Esophagus muscularis mucosa (tissue), 4 donors: ENCODE results near the gene AP3D1.

ENCODE experiments used
- CTCF ChIP-seq, 3 experiments: fragments of 200-600 bp in 2 of 3; fragments of 450-650 bp in 1 of 3; sonication (generic) in 2 of 3; IDR thresholded peaks; one replicate each; pipeline ENCODE4 v1.5.1; 2017 to 2019; ENCODE audit warnings: antibody characterized with exemption in 3 of 3, mild to moderate bottlenecking in 2 of 3, moderate library complexity in 1 of 3
- EP300 ChIP-seq: sonication (generic); formaldehyde crosslinking; IDR thresholded peaks from one replicate; pipeline ENCODE4 v1.6.1; 2017; ENCODE audit warnings: antibody characterized with exemption
- POLR2A ChIP-seq: fragments of 450-650 bp; IDR thresholded peaks from one replicate; pipeline ENCODE4 v1.6.1; 2017; ENCODE audit warnings: antibody characterized with exemption, moderate library complexity, mild to moderate bottlenecking, low read depth
- POLR2AphosphoS5 ChIP-seq, 2 donors: sonication (generic); formaldehyde crosslinking; IDR thresholded peaks; one replicate each; pipeline ENCODE4 v1.6.1; 2017; ENCODE audit warnings: antibody characterized with exemption in 2 of 2

GRCh38 chr19:2059422-2060201, 91.8 kb downstream of the AP3D1 start:
- TF ChIP-seq CTCF (IDR thresholded peaks at IDR 0.05) (no peak), POLR2A (peak; percentile 3), POLR2AphosphoS5 (IDR thresholded peaks at IDR 0.05) (peak; percentile 64 to 69), EP300 (no peak)
